GM12878 (cell line): ENCODE results near the gene SUSD1. TPM values are rescaled to one million over a fixed set of nuclear protein-coding genes. Genes with fewer than 3 reads are reported as not detected.

Experiments
- BMI1 ChIP-seq: fragments of 450-650 bp; IDR thresholded peaks from 2 replicates; pipeline ENCODE4 v1.6.1; 2016; ENCODE audit warnings: mild to moderate bottlenecking, moderate library complexity, borderline replicate concordance
- CHD4 ChIP-seq: fragments of 200-600 bp; sonication (generic); IDR thresholded peaks from 2 replicates; pipeline ENCODE4 v1.6.1; 2016; ENCODE audit warnings: mild to moderate bottlenecking
- CREB1 ChIP-seq: IDR thresholded peaks from 2 replicates; pipeline ENCODE4 v1.6.1; 2012; ENCODE audit warnings: low read depth, mild to moderate bottlenecking, inconsistent platforms
- EED ChIP-seq: sonication (generic); IDR thresholded peaks from 2 replicates; pipeline ENCODE4 v1.6.1; 2016; ENCODE audit warnings: antibody characterized with exemption, low read depth
- FOS ChIP-seq: IDR thresholded peaks from 3 replicates; pipeline ENCODE4 v1.6.1; 2011; ENCODE audit warnings: borderline replicate concordance; ENCODE audit not compliant: insufficient read length; ENCODE audit errors: extremely low read depth
- HDGF ChIP-seq: fragments of 450-650 bp; IDR thresholded peaks from 2 replicates; pipeline ENCODE4 v1.6.1; 2016; ENCODE audit warnings: antibody characterized with exemption
- IKZF1 ChIP-seq: fragments of 450-650 bp; conservative IDR thresholded peaks from 2 replicates; pipeline ENCODE4 v1.6.1; 2017; ENCODE audit warnings: antibody characterized with exemption, mild to moderate bottlenecking
- MEF2B ChIP-seq: fragments of 450-650 bp; IDR thresholded peaks from 2 replicates; pipeline ENCODE4 v1.6.1; 2018; ENCODE audit warnings: mild to moderate bottlenecking, moderate library complexity; ENCODE audit not compliant: partially characterized antibody, poor library complexity, severe bottlenecking
- MTA2 ChIP-seq: fragments of 450-650 bp; IDR thresholded peaks from 2 replicates; pipeline ENCODE4 v1.6.1; 2016; ENCODE audit warnings: low read depth, mild to moderate bottlenecking, moderate library complexity
- MTA3 ChIP-seq: IDR thresholded peaks from 2 replicates; pipeline ENCODE4 v1.6.1; 2012; ENCODE audit warnings: low read length, inconsistent platforms, borderline replicate concordance
- NFYB ChIP-seq: IDR thresholded peaks from 2 replicates; pipeline ENCODE4 v1.6.1; 2011; ENCODE audit warnings: low read depth, mild to moderate bottlenecking, low read length, improper control_type of control experiment, moderate library complexity; ENCODE audit not compliant: insufficient read depth
- NR2C2 ChIP-seq: IDR thresholded peaks from 2 replicates; pipeline ENCODE4 v1.6.1; 2011; ENCODE audit warnings: borderline replicate concordance, low read depth; ENCODE audit not compliant: control insufficient read depth, insufficient read length
- PAX8 ChIP-seq: fragments of 450-650 bp; IDR thresholded peaks from 2 replicates; pipeline ENCODE4 v1.6.1; 2017; ENCODE audit warnings: mild to moderate bottlenecking, moderate library complexity
- POU2F2 ChIP-seq: IDR thresholded peaks from 3 replicates; pipeline ENCODE4 v1.6.1; 2011; ENCODE audit warnings: low read depth, mild to moderate bottlenecking, low read length, borderline replicate concordance
- RAD21 ChIP-seq: IDR thresholded peaks from 2 replicates; pipeline ENCODE4 v1.6.1; 2011; ENCODE audit warnings: mild to moderate bottlenecking, low read depth, low read length, moderate library complexity; ENCODE audit not compliant: insufficient read depth
- RAD51 ChIP-seq: fragments of 450-650 bp; IDR thresholded peaks from 2 replicates; pipeline ENCODE4 v1.6.1; 2016; ENCODE audit warnings: moderate library complexity, mild to moderate bottlenecking, inconsistent platforms
- RCOR1 ChIP-seq: conservative IDR thresholded peaks from 2 replicates; pipeline ENCODE4 v1.6.1; 2012; ENCODE audit warnings: low read depth, low read length, improper control_type of control experiment
- REST ChIP-seq: IDR thresholded peaks from 2 replicates; pipeline ENCODE4 v1.6.1; 2012; ENCODE audit warnings: mild to moderate bottlenecking, low read depth, low read length
- RUNX3 ChIP-seq: IDR thresholded peaks from 2 replicates; pipeline ENCODE4 v1.6.1; 2012; ENCODE audit warnings: low read length, inconsistent platforms
- SIN3A ChIP-seq: IDR thresholded peaks from 2 replicates; pipeline ENCODE4 v1.6.1; 2012; ENCODE audit warnings: low read depth, low read length, improper control_type of control experiment
- SMAD5 ChIP-seq: IDR thresholded peaks from 2 replicates; pipeline ENCODE4 v1.6.1; 2016; ENCODE audit warnings: antibody characterized with exemption, low read depth
- SP1 ChIP-seq: IDR thresholded peaks from one replicate; pipeline ENCODE4 v1.6.1; 2011; ENCODE audit warnings: low read depth, low read length
- TBL1XR1 ChIP-seq: IDR thresholded peaks from 2 replicates; pipeline ENCODE4 v1.6.1; 2012; ENCODE audit warnings: low read depth, low read length, improper control_type of control experiment
- ZBTB11 ChIP-seq: fragments of 450-650 bp; formaldehyde crosslinking; IDR thresholded peaks from 2 replicates; pipeline ENCODE4 v1.5.0; 2022; ENCODE audit warnings: mild to moderate bottlenecking, missing genetic modification characterization
- ZNF207 ChIP-seq: fragments of 450-650 bp; IDR thresholded peaks from 2 replicates; pipeline ENCODE4 v1.6.1; 2014; ENCODE audit warnings: antibody characterized with exemption, mild to moderate bottlenecking, borderline replicate concordance
- ZNF217 ChIP-seq: fragments of 450-650 bp; IDR thresholded peaks from 2 replicates; pipeline ENCODE4 v1.6.1; 2017; ENCODE audit warnings: antibody characterized with exemption, mild to moderate bottlenecking
- ZSCAN29 ChIP-seq: fragments of 450-650 bp; IDR thresholded peaks from 2 replicates; pipeline ENCODE4 v1.6.1; 2017; ENCODE audit warnings: mild to moderate bottlenecking, moderate library complexity
- polyA plus RNA-seq, 11 experiments: library from polyadenylated mRNA; depleted of rRNA in 4 of 11; unstranded in 6 of 11; stranded (reverse) in 5 of 11; fragments of >200 nt; fragmentation: Nextera tagmentation in 4 of 11; fragmentation: Illumina TruSeq in 1 of 11; extraction: Ambion mirVana in 4 of 11; extraction: Trizol in 1 of 11; gene quantifications; 1 replicate in 1 of 11; 2 replicates in 10 of 11; pipeline versions ENCODE4 v1.2.1 to v1.2.3, GENCODE V29; 2011 to 2016; ENCODE audit warnings: inconsistent platforms in 2 of 11, missing spikeins in 2 of 11, low read depth in 1 of 11
- total RNA-seq, 4 experiments: library from RNA; depleted of rRNA in 3 of 4; stranded (reverse); fragments of >200 nt in 3 of 4; fragmentation: Illumina TruSeq in 1 of 4; extraction: Trizol in 1 of 4; gene quantifications; 2 replicates each; pipeline versions ENCODE4 v1.2.1 to v1.2.3, GENCODE V29; 2013 to 2021

SUSD1 gene
- total and polyA plus RNA-seq, 10 of the 15 experiments (the other 5 are each of a cell fraction or from before 2014, with no cell fraction given): 6.7 to 20.8 (median 13.2) TPM

- TF ChIP-seq ZBTB11 (no peak), BMI1 (no peak), MTA2 (peak; percentile 39; the same call in 1 of the 2 replicates), SP1 (no peak), HDGF (0 out of 2 replicates have a peak, but pooled peaks have one; percentile 55), RUNX3 (peak; percentile 68), MEF2B (peak; percentile 57), SIN3A (no peak), ZSCAN29 (no peak), NFYB (no peak), PAX8 (no peak), RAD51 (peak; percentile 78), EED (peak; percentile 68), RCOR1 (no peak), FOS (no peak), MTA3 (no peak), IKZF1 (peak; percentile 68), REST (no peak), NR2C2 (no peak), ZNF217 (no peak), CREB1 (peak; percentile 78; the same call in 1 of the 2 replicates), TBL1XR1 (no peak), POU2F2 (no peak), RAD21 (peak; percentile 10; the same call in 1 of the 2 replicates), SMAD5 (no peak), CHD4 (no peak), ZNF207 (no peak)
Measured at GRCh38 chr9:112069318-112070169, 105.6 kb downstream of the SUSD1 start (continued).
